Measurements from ENCODE around the gene DIO1.

Gene DIO1

GRCh38 chr1:53895421-53895820 lies 1.4 kb downstream of the DIO1 start:
- DNase-seq = no peak

GRCh38 chr1:53896635-53897229 lies 2.7 kb downstream of the DIO1 start:
- peak; percentile 8 for DNase-seq

GRCh38 chr1:53899206-53899628 lies 5.2 kb downstream of the DIO1 start:
- peak; percentile 43 for DNase-seq

- no peak for DNase-seq
These were observed 5.7 kb downstream of the DIO1 start for GRCh38 chr1:53899708-53900107.

GRCh38 chr1:53902235-53903138 lies 8.5 kb downstream of the DIO1 start:
- no peak for DNase-seq

- DNase-seq = no peak
These were observed 11.5 kb downstream of the DIO1 start for GRCh38 chr1:53905509-53905908.

- no peak for DNase-seq
These were observed 12.1 kb downstream of the DIO1 start for GRCh38 chr1:53906121-53906520.

- no peak for DNase-seq
These were observed 16.0 kb downstream of the DIO1 start for GRCh38 chr1:53909946-53910345.

- DNase-seq = no peak
These were observed 17.5 kb downstream of the DIO1 start for GRCh38 chr1:53911442-53911841.

GRCh38 chr1:53913352-53914033 lies 19.5 kb downstream of the DIO1 start:
- no peak for DNase-seq

GRCh38 chr1:53918343-53918742 lies 24.4 kb downstream of the DIO1 start:
- DNase-seq = no peak

GRCh38 chr1:53919675-53920066 lies 25.7 kb downstream of the DIO1 start:
- DNase-seq = no peak

- DNase-seq = no peak
These were observed 33.4 kb downstream of the DIO1 start for GRCh38 chr1:53927376-53927881.

GRCh38 chr1:53929246-53929960 lies 35.4 kb downstream of the DIO1 start:
- no peak for DNase-seq

- no peak for DNase-seq
These were observed 36.9 kb downstream of the DIO1 start for GRCh38 chr1:53930932-53931331.

- no peak for DNase-seq
These were observed 37.5 kb downstream of the DIO1 start for GRCh38 chr1:53931523-53931922.

GRCh38 chr1:53934170-53934765 lies 40.3 kb downstream of the DIO1 start:
- DNase-seq = no peak

GRCh38 chr1:53936430-53936829 lies 42.4 kb downstream of the DIO1 start:
- no peak for DNase-seq

GRCh38 chr1:53938136-53938830 lies 44.3 kb downstream of the DIO1 start:
- no peak for DNase-seq

- DNase-seq = no peak
These were observed 48.4 kb downstream of the DIO1 start for GRCh38 chr1:53942127-53942957.

GRCh38 chr1:53943090-53943489 lies 49.1 kb downstream of the DIO1 start:
- DNase-seq = no peak

All from midbrain (tissue), 1 donor.